CD14-positive monocyte (primary cell): ENCODE results near the gene FLT1. TPM values are rescaled to one million over a fixed set of nuclear protein-coding genes. Genes with fewer than 3 reads are reported as not detected.

Experiments
- DNase-seq, 3 donors: peaks; one replicate each; pipeline ENCODE4 v3.0.0-alpha.2; 2011 to 2022
- H2AFZ ChIP-seq: 2 replicates; pipeline ENCODE4 v1.6.0; 2012; ENCODE audit warnings: mild to moderate bottlenecking, low read depth, low read length, inconsistent platforms; ENCODE audit not compliant: insufficient read depth, poor library complexity, severe bottlenecking
- H3K27ac ChIP-seq, 2 donors: 1 replicate in 1 of 2; 2 replicates in 1 of 2; pipeline ENCODE4 v1.5.1; 2012 to 2013; ENCODE audit warnings: low read length in 2 of 2, control low read depth in 1 of 2, inconsistent platforms in 1 of 2, low read depth in 1 of 2, mild to moderate bottlenecking in 1 of 2
- H3K27me3 ChIP-seq, 2 donors: one replicate each; pipeline versions ENCODE4 v1.6.0 to v1.6.1; 2011 to 2013; ENCODE audit warnings: low read length in 2 of 2; ENCODE audit not compliant: control insufficient read depth in 2 of 2, insufficient read depth in 2 of 2
- H3K36me3 ChIP-seq, 2 donors: replicated peaks in 1 of 2; 1 replicate in 1 of 2; 2 replicates in 1 of 2; pipeline versions ENCODE4 v1.5.1 to v1.6.1; 2012 to 2013; ENCODE audit warnings: low read length in 2 of 2, control low read depth in 1 of 2, inconsistent platforms in 1 of 2, mild to moderate bottlenecking in 1 of 2; ENCODE audit not compliant: insufficient read depth in 2 of 2, control insufficient read depth in 1 of 2
- H3K4me1 ChIP-seq, 2 donors: 1 replicate in 1 of 2; 2 replicates in 1 of 2; pipeline versions ENCODE4 v1.5.1 to v1.6.1; 2012 to 2013; ENCODE audit warnings: low read length in 2 of 2, control low read depth in 1 of 2, inconsistent platforms in 1 of 2, mild to moderate bottlenecking in 1 of 2, moderate library complexity in 1 of 2; ENCODE audit not compliant: insufficient read depth in 2 of 2, control insufficient read depth in 1 of 2
- H3K4me2 ChIP-seq: replicated peaks from 2 replicates; pipeline ENCODE3; 2012; ENCODE audit warnings: low read length, moderate library complexity, mild to moderate bottlenecking; ENCODE audit not compliant: poor library complexity, severe bottlenecking; ENCODE audit errors: extremely low read depth
- H3K4me3 ChIP-seq, 3 experiments: fragments of 200-600 bp in 1 of 3; sonication (generic) in 1 of 3; replicated peaks in 1 of 3; 1 replicate in 2 of 3; 2 replicates in 1 of 3; pipeline ENCODE4 v1.5.1; 2011 to 2013; ENCODE audit warnings: low read length in 3 of 3, mild to moderate bottlenecking in 3 of 3, control low read depth in 2 of 3, low read depth in 2 of 3, inconsistent platforms in 1 of 3, moderate library complexity in 1 of 3
- H3K79me2 ChIP-seq: 2 replicates; pipeline ENCODE4 v1.6.0; 2012; ENCODE audit warnings: mild to moderate bottlenecking, control low read depth, inconsistent platforms, low read length, moderate library complexity; ENCODE audit not compliant: insufficient read depth
- H3K9ac ChIP-seq: 2 replicates; pipeline ENCODE4 v1.6.0; 2017; ENCODE audit warnings: low read length, mild to moderate bottlenecking; ENCODE audit not compliant: insufficient read depth, poor library complexity, severe bottlenecking
- H3K9me3 ChIP-seq, 2 donors: replicated peaks in 1 of 2; 1 replicate in 1 of 2; 2 replicates in 1 of 2; pipeline versions ENCODE4 v1.5.1 to v1.6.1; 2012 to 2013; ENCODE audit warnings: low read length in 2 of 2, control low read depth in 1 of 2; ENCODE audit not compliant: control insufficient read depth in 1 of 2, insufficient read depth in 1 of 2
- H4K20me1 ChIP-seq: 2 replicates; pipeline ENCODE4 v1.6.0; 2012; ENCODE audit warnings: mild to moderate bottlenecking, low read length, control low read depth, moderate library complexity; ENCODE audit not compliant: insufficient read depth
- H3K27ac Mint-ChIP-seq, 7 donors: one replicate each; pipeline ENCODE4 v1.8.0; 2020; ENCODE audit warnings: mild to moderate bottlenecking in 7 of 7, mixed read lengths in 7 of 7, moderate library complexity in 6 of 7, inconsistent platforms in 2 of 7
- H3K27me3 Mint-ChIP-seq, 3 donors: one replicate each; pipeline ENCODE4 v1.8.0; 2021 to 2022; ENCODE audit warnings: low read depth in 3 of 3, mild to moderate bottlenecking in 3 of 3, mixed read lengths in 3 of 3, moderate library complexity in 3 of 3, inconsistent platforms in 1 of 3
- H3K36me3 Mint-ChIP-seq, 2 donors: one replicate each; pipeline ENCODE4 v1.8.0; 2020; ENCODE audit warnings: mixed read lengths in 2 of 2, inconsistent platforms in 1 of 2, mild to moderate bottlenecking in 1 of 2
- H3K4me1 Mint-ChIP-seq: one replicate; pipeline ENCODE4 v1.8.0; 2020; ENCODE audit warnings: mild to moderate bottlenecking, mixed read lengths
- H3K4me3 Mint-ChIP-seq, 2 donors: one replicate each; pipeline ENCODE4 v1.8.0; 2020; ENCODE audit warnings: mild to moderate bottlenecking in 2 of 2, mixed read lengths in 2 of 2, moderate library complexity in 1 of 2
- H3K9me3 Mint-ChIP-seq, 7 donors: one replicate each; pipeline ENCODE4 v1.8.0; 2020 to 2022; ENCODE audit warnings: mixed read lengths in 7 of 7, mild to moderate bottlenecking in 6 of 7, moderate library complexity in 6 of 7, inconsistent platforms in 2 of 7
- WGBS: methylation state at CpG from one replicate; pipeline ENCODE4 v1.1.5; 2013; ENCODE audit warnings: missing lambda C conversion rate; ENCODE audit not compliant: insufficient coverage; 5-methylcytosine and 5-hydroxymethylcytosine counted together
- intact Hi-C, 2 donors: fragments of 100-400 bp; cut with micrococcal nuclease; formaldehyde crosslinking; loops; one replicate each; pipeline versions ENCODE4 v1.15.0 to v1.15.1; 2023
- polyA plus RNA-seq, 3 donors: library from polyadenylated mRNA; depleted of rRNA in 1 of 3; unstranded in 2 of 3; stranded (reverse) in 1 of 3; fragments of 300-500 nt in 2 of 3; fragments of >200 nt in 1 of 3; fragmentation: Illumina TruSeq in 2 of 3; gene quantifications; 1 replicate in 2 of 3; 2 replicates in 1 of 3; pipeline ENCODE4 v1.2.3, GENCODE V29; 2012 to 2021
- TF ChIP-seq, protein P1 (sequence below): fragments of 200-600 bp; IDR thresholded peaks from one replicate; pipeline ENCODE4 v1.8.0; 2022; ENCODE audit warnings: antibody characterized with exemption, mild to moderate bottlenecking

FLT1 gene
- polyA plus RNA-seq, 3 donors, result 0.28 TPM; not detected in 2

DNA sequence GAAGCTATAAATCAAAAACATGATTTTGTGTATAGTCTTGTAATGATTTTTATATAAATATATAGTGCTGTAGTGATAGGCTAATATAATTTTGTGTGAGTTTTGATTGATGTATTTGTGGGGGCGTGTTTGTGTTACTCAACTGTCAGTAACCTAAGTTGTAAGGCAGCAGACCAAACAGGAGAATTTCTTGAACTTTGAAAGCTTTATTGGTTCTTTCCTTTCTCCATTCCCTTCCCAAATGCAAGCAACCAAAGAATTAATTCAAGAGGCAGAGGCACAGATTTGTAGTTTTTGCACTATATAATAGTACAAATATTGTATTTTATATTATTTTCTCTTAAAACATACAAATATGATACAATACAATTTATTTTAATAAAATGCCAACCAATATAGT lies 109.6 kb downstream of the FLT1 start:
- no peaks in the 10 kb centered on the region for H3K9me3 ChIP-seq
- intact Hi-C loops, result no loop called here
- H3K27me3 ChIP-seq, result peaks cover 62 to 83% of the 10 kb centered on the region in 2 donors
- no peaks in the 10 kb centered on the region for H4K20me1 ChIP-seq
- Mint-ChIP-seq H3K4me3 (peak overlapping the region in 1 of 2 donors; percentile 46), H3K9me3 (peaks cover 0 to 4% (median 0%) of the 10 kb centered on the region in 7 donors), H3K27me3 (peaks cover 47 to 72% (median 51%) of the 10 kb centered on the region in 3 donors), H3K4me1 (peaks cover 18% of the 10 kb centered on the region), H3K27ac (no peak overlapping the region), H3K36me3 (no peaks in the 10 kb centered on the region)
- WGBS, result no CpG with 5 or more reads among the region's 1 CpG
- no peak overlapping the region for H3K4me3 ChIP-seq
- DNase-seq, result no peak
- H3K27ac ChIP-seq, result no peak overlapping the region
- no peak overlapping the region for H2AFZ ChIP-seq
- H3K4me1 ChIP-seq, result peaks cover 14 to 15% of the 10 kb centered on the region in 2 donors
- peak overlapping the region; percentile 29 for H3K4me2 ChIP-seq
- TF ChIP-seq, protein P1, sequence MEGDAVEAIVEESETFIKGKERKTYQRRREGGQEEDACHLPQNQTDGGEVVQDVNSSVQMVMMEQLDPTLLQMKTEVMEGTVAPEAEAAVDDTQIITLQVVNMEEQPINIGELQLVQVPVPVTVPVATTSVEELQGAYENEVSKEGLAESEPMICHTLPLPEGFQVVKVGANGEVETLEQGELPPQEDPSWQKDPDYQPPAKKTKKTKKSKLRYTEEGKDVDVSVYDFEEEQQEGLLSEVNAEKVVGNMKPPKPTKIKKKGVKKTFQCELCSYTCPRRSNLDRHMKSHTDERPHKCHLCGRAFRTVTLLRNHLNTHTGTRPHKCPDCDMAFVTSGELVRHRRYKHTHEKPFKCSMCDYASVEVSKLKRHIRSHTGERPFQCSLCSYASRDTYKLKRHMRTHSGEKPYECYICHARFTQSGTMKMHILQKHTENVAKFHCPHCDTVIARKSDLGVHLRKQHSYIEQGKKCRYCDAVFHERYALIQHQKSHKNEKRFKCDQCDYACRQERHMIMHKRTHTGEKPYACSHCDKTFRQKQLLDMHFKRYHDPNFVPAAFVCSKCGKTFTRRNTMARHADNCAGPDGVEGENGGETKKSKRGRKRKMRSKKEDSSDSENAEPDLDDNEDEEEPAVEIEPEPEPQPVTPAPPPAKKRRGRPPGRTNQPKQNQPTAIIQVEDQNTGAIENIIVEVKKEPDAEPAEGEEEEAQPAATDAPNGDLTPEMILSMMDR, result no peak
- H3K9ac ChIP-seq, result no peak overlapping the region
- H3K79me2 ChIP-seq, result no peaks in the 10 kb centered on the region
- no peaks in the 10 kb centered on the region for H3K36me3 ChIP-seq

DNA sequence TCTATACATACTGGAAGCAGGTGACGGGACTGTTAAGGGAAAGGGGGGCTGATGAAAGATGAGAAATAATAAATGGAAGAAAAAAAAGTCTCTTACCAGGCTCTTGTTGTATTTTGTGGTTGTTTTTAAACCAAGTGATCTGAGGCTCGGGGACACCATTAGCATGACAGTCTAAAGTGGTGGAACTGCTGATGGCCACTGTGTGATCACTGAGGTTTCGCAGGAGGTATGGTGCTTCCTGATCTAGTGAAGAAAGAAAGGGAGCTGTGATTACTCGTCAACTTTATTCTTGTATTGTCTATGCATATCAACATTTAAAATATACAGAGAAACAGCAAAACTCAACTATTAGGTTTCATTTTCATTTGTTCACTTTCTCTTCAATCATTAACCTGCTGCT lies 110.1 kb downstream of the FLT1 start:
- Mint-ChIP-seq H3K4me3 (peak overlapping the region in 1 of 2 donors; percentile 77), H3K27ac (peak overlapping the region in 1 of 7 donors; percentile 14)
- H3K9me3 ChIP-seq, result no peaks in the 10 kb centered on the region

More for the DNA sequence above, 110.1 kb downstream of the FLT1 start:
- H3K27me3 ChIP-seq, result peaks cover 61 to 84% of the 10 kb centered on the region in 2 donors
- no peak overlapping the region for H3K4me3 ChIP-seq
- H3K9ac ChIP-seq, result no peak overlapping the region
- peak overlapping the region; percentile 29 for H3K4me2 ChIP-seq
- intact Hi-C loops, result no loop called here
- no peaks in the 10 kb centered on the region for H3K79me2 ChIP-seq
- Mint-ChIP-seq H3K27me3 (peaks cover 45 to 70% (median 49%) of the 10 kb centered on the region in 3 donors), H3K9me3 (peaks cover 0 to 4% (median 0%) of the 10 kb centered on the region in 7 donors), H3K4me1 (peaks cover 24% of the 10 kb centered on the region), H3K36me3 (no peaks in the 10 kb centered on the region)
- H3K36me3 ChIP-seq, result no peaks in the 10 kb centered on the region
- TF ChIP-seq, protein P1, result no peak
- no peak overlapping the region for H3K27ac ChIP-seq
- H4K20me1 ChIP-seq, result no peaks in the 10 kb centered on the region
- 43% methylated on average over 2 of the region's 4 CpGs for WGBS
- H2AFZ ChIP-seq, result no peak overlapping the region
- DNase-seq, result no peak
- H3K4me1 ChIP-seq, result peaks cover 17 to 19% of the 10 kb centered on the region in 2 donors
